Stimulated activated CD8-positive, alpha-beta memory T cell treated with anti-CD3 and anti-CD28 coated beads, Interleukin-15, amount 100 ng/mL, for 1 hour (primary cell): ENCODE results near the gene BABAM2.

ENCODE experiments used
- DNase-seq: peaks from one replicate; pipeline ENCODE4 v3.0.0-alpha.2; 2020; ENCODE audit warnings: low read depth

BABAM2 gene

GRCh38 chr2:28129955-28130695, 239.6 kb downstream of the BABAM2 start:
- no peak for DNase-seq

- DNase-seq = no peak
These were observed 243.2 kb downstream of the BABAM2 start for GRCh38 chr2:28133778-28134177.

DNA sequence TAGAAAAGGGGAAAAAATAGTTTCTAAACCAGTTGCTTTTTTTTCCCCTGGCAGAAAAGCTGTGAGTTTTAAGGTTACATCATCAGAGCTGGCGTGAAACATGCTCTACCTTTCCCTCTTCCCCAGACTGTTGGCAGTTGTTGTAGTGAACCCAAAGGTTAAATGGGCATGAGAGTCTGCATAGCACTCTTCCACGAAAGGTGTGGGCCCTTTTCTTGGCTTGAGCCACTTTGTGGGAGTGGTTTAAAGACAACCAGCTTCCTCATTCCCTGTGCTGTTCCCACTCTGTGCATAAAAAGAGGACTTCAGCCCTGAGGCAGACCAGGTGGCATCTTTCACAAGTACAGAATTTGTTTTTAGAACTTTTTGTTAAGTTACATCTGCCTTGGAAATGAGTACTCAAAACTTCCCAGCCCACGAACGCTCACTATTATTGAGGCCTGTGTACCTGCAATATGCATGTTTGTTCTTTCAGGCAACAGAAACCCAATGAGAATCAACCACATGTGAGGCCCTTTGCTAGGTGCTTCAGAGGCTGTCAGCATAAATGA, 243.8 kb downstream of the BABAM2 start:
- DNase-seq = no peak

GRCh38 chr2:28134857-28135256, 244.3 kb downstream of the BABAM2 start:
- no peak for DNase-seq

DNA sequence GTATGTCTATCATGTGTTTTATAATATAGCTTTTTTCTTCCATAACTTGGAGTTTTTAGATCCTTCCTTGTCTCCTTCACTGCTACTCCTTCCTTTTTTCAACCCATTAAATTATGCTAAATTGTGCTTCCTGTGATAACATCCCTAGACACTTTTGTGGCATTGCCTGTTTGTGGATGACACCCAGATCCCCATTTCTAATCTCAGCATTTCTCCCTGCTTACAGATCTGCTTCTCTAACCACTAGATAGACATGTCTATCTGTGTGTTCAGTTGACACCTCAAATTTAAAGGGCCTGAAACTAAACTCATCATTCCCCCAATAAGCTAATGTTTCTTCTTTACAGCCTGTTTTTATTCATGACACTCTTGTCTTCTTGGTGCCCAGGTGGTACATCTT, 244.8 kb downstream of the BABAM2 start:
- DNase-seq = no peak

DNA sequence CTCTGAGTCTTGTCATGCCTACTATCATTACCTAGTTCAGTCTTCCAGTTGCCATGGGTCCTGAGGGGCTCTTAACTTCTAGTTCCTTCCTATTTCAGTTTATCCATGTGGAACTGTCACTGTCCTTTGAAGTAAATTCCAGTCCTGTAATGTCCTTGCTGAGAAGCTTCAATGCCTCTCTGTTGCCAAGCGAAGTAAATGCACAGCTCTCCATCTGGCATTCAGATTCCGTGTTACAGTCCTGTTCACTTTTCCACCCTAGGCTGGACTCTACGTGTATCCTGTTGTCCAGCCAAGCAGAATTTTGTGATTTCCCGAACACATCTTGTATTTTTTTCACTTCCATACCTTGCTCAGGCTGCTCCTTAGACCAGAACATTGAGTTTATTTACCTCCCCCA, 245.3 kb downstream of the BABAM2 start:
- no peak for DNase-seq

DNA sequence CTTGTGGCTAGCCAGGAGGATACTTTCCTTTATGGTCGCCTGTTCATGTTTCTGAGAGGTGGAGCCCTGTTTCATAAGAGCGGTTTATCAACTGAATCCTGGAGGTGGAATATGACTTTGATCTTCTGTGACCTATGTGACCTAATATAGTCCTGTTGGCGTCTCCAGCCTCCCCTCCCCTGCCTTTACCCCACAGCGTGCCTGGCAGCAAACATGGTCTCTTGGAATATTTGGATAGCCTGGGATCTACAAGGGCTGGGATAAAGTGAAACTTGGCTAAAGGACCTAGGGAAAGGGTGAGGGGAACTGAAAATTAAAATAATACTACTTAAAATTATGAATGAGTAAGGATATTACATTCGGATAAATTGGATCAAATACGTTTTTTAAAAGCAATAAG, 246.0 kb downstream of the BABAM2 start:
- no peak for DNase-seq

DNA sequence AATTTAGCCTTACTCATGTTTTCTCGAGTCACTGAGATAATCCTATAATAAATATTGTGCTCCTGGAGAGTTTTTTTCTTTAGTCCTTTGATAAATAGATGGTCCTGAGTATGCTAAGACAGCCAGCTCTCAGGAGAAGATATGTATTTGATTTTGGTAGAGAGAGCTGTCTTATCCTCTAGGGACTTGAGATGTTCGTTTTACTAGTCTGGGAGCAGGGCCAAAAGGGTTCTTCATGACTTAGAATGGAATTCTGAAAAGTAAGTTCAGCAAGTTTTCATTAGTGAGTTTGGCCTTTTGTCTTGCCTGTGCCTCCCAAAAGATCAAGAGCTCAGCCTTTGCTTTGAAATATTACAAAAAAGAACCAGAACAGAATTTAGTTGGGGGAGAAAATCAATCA, 246.7 kb downstream of the BABAM2 start:
- no peak for DNase-seq

GRCh38 chr2:28142386-28142785, 251.9 kb downstream of the BABAM2 start:
- no peak for DNase-seq

DNA sequence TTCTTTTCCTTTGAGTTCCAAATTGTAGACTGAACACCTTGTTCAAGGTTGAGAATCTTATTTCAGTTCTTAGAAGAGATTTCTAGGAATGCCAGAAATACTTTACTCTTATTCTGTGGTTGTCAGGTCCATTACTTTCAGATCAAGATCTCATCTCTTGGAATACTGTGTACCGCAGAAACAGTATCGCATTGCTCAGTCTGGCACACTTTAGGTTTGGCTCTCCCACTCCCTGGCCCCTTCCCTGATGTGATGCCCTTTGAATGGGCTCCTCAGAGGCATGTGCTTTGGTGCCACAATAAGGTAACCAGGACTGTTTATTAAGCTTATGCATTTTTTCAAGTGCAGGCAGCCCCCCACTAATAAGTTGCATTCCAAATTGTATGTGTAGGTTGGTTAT, 257.5 kb downstream of the BABAM2 start:
- no peak for DNase-seq

GRCh38 chr2:28148566-28148965, 258.0 kb downstream of the BABAM2 start:
- no peak for DNase-seq

GRCh38 chr2:28150236-28150915, 259.8 kb downstream of the BABAM2 start:
- DNase-seq = no peak

- no peak for DNase-seq
These were observed 260.5 kb downstream of the BABAM2 start for GRCh38 chr2:28150994-28151393.

DNA sequence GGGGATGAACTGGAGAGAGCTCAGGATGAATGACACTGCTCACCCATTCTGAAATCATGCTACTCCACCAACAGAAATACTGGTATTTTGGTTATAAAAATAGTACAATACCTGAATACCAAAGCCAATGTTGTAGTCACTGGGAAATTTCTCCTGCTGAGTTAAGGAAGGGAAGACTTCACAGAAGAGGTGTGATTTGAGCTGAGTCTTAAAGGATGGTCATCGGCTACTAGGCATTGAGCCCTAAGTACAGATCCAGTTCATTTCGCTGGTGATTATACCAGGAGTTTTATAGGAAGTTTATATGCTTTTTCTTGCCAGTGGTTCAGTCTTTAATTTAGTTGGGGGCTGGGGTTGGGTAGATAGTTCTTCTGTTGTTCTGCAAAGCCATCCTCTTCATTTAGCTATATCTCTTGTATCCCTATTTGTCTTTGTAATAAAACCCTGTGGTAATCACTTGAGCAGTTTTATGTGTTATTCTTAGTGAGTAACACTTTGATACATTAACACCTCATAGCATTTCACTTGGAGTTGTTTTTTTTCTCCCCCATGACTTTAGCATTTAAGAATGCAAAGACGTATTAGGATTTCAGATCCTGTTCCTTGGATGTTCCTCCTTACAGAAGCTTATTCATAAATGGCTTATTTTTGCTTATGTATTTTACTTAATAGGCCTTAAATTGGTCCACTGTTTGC, 262.2 kb downstream of the BABAM2 start:
- DNase-seq = no peak

- DNase-seq = no peak
These were observed 263.3 kb downstream of the BABAM2 start for GRCh38 chr2:28153851-28154250.

- no peak for DNase-seq
These were observed 264.6 kb downstream of the BABAM2 start for GRCh38 chr2:28155086-28155485.

DNA sequence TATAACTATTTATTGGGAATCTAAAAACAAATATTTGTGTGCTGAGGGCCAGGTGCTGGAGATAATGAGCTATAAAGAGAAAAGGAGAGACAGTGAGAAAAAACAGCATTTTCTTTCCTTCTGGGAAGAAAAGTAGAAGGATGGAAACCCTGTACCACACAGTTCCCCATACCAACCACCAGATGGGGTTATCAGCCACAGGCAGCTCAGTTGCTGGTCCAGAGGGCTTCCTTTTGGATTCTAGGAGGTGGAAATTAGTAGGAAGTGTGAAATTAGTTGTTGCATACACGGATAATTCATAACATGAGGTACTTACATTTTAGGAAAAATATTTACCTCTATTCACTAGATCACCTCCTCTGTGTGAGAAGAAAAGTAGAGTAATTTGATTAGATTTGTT, 265.1 kb downstream of the BABAM2 start:
- no peak for DNase-seq

DNA sequence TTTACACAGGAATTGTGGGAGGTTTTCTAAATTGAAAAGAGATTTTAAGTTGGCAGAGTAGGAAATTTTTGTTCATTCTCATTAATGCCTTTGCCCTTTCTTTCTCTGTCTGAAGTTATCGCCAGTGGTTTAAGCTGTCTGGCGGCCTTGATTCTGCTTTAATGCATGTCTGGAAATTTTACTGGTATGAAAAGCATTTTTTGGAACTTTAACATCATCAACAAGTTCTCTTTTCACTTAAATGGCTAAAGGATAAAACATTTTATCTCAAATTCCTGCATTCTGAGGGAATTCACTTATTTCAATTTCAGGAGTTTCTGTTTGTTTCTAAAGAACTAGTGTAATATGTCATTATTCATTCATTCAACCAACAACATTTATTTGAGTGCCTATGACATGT, 268.3 kb downstream of the BABAM2 start:
- DNase-seq = no peak

GRCh38 chr2:28160986-28161425, 270.5 kb downstream of the BABAM2 start:
- DNase-seq = no peak

DNA sequence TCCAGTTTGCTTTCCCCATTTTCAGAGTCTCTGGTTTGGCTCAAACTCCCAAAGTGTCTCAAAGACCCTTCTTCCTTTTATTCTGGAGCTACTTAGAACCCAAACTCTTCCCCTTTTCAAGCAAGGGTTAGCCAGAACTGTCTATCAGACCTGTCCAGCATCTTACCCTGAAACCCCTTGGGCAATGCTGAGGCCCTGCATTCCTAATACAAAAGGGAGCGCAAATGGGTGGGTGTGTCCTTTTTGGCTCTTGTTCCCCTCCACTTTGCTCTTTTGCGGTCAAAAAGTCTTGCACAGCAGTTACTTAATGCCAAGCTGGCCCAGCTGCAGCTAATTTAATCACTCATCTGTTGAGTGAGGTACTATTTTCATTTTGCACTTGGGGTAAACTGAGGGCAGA, 270.9 kb downstream of the BABAM2 start:
- DNase-seq = no peak

- DNase-seq = no peak
These were observed 272.0 kb downstream of the BABAM2 start for GRCh38 chr2:28162564-28162963.

GRCh38 chr2:28163028-28163427, 272.5 kb downstream of the BABAM2 start:
- no peak for DNase-seq
